GM13976 (cell line): ENCODE data around the gene SLC44A5.

Experiments used
- DNase-seq: peaks from one replicate; pipeline ENCODE4 v3.0.0; 2012; ENCODE audit warnings: low spot score
- CTCF ChIP-seq: IDR thresholded peaks from 2 replicates; pipeline ENCODE4 v1.5.1; 2012; ENCODE audit warnings: borderline replicate concordance, mild to moderate bottlenecking; ENCODE audit not compliant: insufficient read depth; ENCODE audit errors: extremely low read depth, missing control alignments, control extremely low read depth
- in situ Hi-C: fragments of 300-500 bp; cut with MboI; formaldehyde crosslinking; loops from one replicate; pipeline ENCODE4 v1.12.0; 2022; ENCODE audit warnings: low sequenced_read_pairs, mixed read lengths, inconsistent platforms; ENCODE audit not compliant: unreplicated experiment

The SLC44A5 gene

GRCh38 chr1:75520862-75521475 lies 89.9 kb downstream of the SLC44A5 start:
- in situ Hi-C loops: no loop called here
- TF ChIP-seq CTCF: no peak
- DNase-seq: no peak

DNA sequence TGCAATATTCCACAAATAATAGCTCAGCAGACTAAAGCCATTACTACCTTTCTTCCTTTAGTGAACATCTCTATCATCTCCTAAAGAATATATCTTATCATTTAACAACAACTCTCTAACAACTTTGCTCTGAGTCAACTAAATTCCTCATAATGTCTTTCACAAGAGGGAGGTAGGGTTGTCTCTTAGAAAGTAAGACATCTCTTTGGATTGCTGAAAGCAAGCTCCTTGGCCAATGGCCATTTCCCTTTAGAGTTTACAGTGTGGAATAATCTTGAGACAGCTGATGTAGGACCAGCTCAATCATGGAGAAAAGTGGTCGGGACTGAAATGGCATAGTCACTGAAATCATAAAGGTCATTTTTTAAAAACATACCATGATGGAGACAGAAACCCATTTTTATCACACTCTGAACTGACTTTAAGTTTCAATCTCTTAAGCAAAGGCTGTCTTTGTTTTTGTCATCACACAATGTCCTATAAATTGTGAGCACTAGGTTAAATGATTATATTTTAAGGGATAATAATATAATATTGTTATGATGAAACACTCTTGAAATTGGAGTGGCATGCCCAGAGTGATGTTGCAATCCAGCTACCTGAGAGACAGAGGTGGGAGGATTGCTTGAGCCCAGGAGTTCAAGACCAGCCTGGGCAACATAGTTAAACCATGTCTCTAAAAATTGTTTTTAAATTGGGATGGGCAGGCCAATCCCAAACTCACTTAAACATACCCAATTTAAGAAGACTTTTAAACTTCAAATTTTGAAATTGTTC lies 91.1 kb downstream of the SLC44A5 start:
- no peak for TF ChIP-seq CTCF

GRCh38 chr1:75518686-75519085 lies 92.2 kb downstream of the SLC44A5 start:
- in situ Hi-C loops: no loop called here
- DNase-seq: no peak
- no peak for TF ChIP-seq CTCF

More for the DNA sequence above, 91.1 kb downstream of the SLC44A5 start:
- DNase-seq: no peak
- in situ Hi-C loops: no loop called here

DNA sequence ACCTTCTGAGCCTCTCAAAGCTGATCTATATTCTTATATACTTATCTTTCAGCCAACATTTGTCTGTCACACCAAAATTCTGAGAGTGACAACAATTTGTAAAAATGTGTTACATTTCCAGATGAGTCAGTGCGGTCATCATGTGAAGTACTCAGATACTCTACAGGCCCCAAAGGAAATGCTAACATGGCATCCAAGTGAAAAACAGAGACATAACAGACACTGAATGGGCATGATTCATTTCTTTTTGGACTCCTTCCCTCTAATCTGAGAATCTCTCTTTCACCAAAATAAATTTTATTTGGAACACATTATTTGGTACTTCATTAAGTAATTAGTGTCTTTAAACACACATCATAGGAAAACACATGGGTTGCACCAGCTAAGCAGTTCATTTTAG lies 96.6 kb downstream of the SLC44A5 start:
- in situ Hi-C loops: no loop called here
- DNase-seq: no peak
- TF ChIP-seq CTCF: no peak

- TF ChIP-seq CTCF: no peak
- in situ Hi-C loops: no loop called here
Measured at GRCh38 chr1:75506976-75507375, 103.9 kb downstream of the SLC44A5 start.

DNA sequence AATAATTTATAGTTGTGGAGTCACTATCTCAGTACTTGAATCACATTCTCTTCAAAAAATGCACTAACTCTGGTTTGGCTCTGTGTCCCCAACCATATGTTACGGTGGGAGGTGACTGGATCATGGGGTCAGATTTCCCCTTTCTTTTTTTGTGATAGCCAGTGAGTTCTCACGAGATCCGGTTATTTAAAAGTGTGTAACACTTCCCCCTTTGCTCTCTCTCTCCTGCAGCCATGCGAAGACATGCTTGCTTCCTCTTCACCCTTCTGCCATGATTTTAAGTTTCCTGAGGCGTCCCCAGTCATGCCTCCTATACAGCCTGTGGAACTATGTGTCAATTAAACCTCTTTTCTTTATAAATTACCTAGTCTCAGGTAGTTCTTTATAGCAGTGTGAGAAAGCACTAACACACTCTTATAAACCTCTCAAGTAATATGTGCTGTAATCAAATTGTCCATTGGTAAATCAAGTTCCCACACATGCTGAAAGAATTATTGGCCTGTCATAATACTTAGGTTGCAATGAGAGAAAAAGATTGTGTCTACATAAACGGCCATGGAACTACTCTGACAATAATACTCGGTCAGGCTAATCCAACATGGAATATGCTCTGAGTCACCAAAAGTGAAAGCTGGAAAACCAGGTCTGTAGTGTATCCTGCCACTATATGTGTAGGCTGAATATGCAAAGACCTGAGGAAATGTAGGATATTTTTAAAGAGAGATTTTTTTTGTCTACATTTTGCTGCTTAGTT lies 107.5 kb downstream of the SLC44A5 start:
- in situ Hi-C loops: no loop called here
- TF ChIP-seq CTCF: no peak
- no peak for DNase-seq

More at GRCh38 chr1:75506976-75507375, 103.9 kb downstream of the SLC44A5 start:
- DNase-seq: no peak
